ENCODE results near the gene CNGA1. TPM values are rescaled to one million over a fixed set of nuclear protein-coding genes. Genes with fewer than 3 reads are reported as not detected.
"Not testable (repeated sequence)": the region's sequence is repeated elsewhere in the genome, so short reads cannot be mapped to it uniquely, and the experiment has no call there.

Gene CNGA1
- total and polyA plus RNA-seq, 2 donors (not counting 3 experiments of a cell fraction or from before 2014, with no cell fraction given): not detected

- BruUV-seq (replicated peaks): no TSS peak
- Histone ChIP-seq H3K27ac (ENCODE audit: insufficient read depth, low read depth, low read length) (no peak overlapping the region), H3K9ac (replicated peaks; ENCODE audit: extremely low read depth, insufficient read depth, low read length) (no peak overlapping the region), H3K9me3 (replicated peaks; ENCODE audit: control insufficient read depth, insufficient read depth, low read length) (no peaks in the 10 kb centered on the region), H2AFZ (ENCODE audit: low read depth, low read length) (no peak overlapping the region), H3K79me2 (ENCODE audit: control insufficient read depth, insufficient read depth, low read length) (no peaks in the 10 kb centered on the region), H3K4me3 (replicated peaks in 1 of 3; ENCODE audit: insufficient read depth in 1 of 3, low read depth in 1 of 3, low read length in 3 of 3) (no peak overlapping the region), H3K4me1 (ENCODE audit: control insufficient read depth, extremely low read depth, insufficient read depth, low read length) (no peaks in the 10 kb centered on the region), H3K9me1 (replicated peaks; ENCODE audit: control insufficient read depth, extremely low read depth, insufficient read depth, low read length) (no peaks in the 10 kb centered on the region), H3K4me2 (ENCODE audit: insufficient read depth, low read length) (no peak overlapping the region), H3K36me3 (ENCODE audit: control insufficient read depth in 2 of 2, extremely low read depth in 1 of 2, insufficient read depth in 2 of 2, low read length in 2 of 2) (no peaks in the 10 kb centered on the region), H4K20me1 (replicated peaks; ENCODE audit: control insufficient read depth, extremely low read depth, insufficient read depth, low read length) (no peaks in the 10 kb centered on the region), H3K27me3 (ENCODE audit: control insufficient read depth in 2 of 2, insufficient read depth in 2 of 2, low read length in 2 of 2) (no peaks in the 10 kb centered on the region)
- DNase-seq (ENCODE audit: low read depth, low spot score): no peak
- dilution Hi-C loops (cut with MboI; ENCODE audit: extremely low pct_ligation_motif_present, low sequenced_read_pairs): no loop called here
- FAIRE-seq: no peak
- POLR2A ChIA-PET: no interaction called here
- CTCF ChIA-PET: no interaction called here
- no peak for TF ChIP-seq JUN (IDR thresholded peaks at IDR 0.05; ENCODE audit: borderline replicate concordance, insufficient read depth, insufficient read length, low read depth)
- no peak for TF ChIP-seq MAX (IDR thresholded peaks at IDR 0.05; ENCODE audit: insufficient read depth, insufficient read length)
- no peak for TF ChIP-seq EZH2 (IDR thresholded peaks at IDR 0.05; ENCODE audit: borderline replicate concordance, low read depth, low read length, severe bottlenecking)
- TF ChIP-seq CTCF (IDR thresholded peaks at IDR 0.05; ENCODE audit: extremely low read depth in 1 of 2, insufficient read depth in 1 of 2, low read depth in 1 of 2, low read length in 2 of 2): no peak
- no peak for TF ChIP-seq POLR2AphosphoS5 (IDR thresholded peaks at IDR 0.05; ENCODE audit: insufficient read depth, low read depth, low read length)
- no peak for TF ChIP-seq FOS (IDR thresholded peaks at IDR 0.05; ENCODE audit: borderline replicate concordance, insufficient read depth, low read length)
- TF ChIP-seq MYC (IDR thresholded peaks at IDR 0.05; ENCODE audit: low read depth, low read length): no peak
- no peak for TF ChIP-seq GATA2 (IDR thresholded peaks at IDR 0.05; ENCODE audit: insufficient read depth, insufficient read length, low read depth, low read length)
- no peak for TF ChIP-seq POLR2A (IDR thresholded peaks at IDR 0.05; ENCODE audit: low read depth, low read length)
- intact Hi-C loops (cut with micrococcal nuclease): no loop called here
Measured at GRCh38 chr4:47996021-47996420, 20.5 kb downstream of the CNGA1 start.

- H3K27me3 ChIP-seq (ENCODE audit: control insufficient read depth in 2 of 2, insufficient read depth in 2 of 2, low read length in 2 of 2); H3K4me3 ChIP-seq (replicated peaks in 1 of 3; ENCODE audit: insufficient read depth in 1 of 3, low read depth in 1 of 3, low read length in 3 of 3); dilution Hi-C loops (cut with MboI; ENCODE audit: extremely low pct_ligation_motif_present, low sequenced_read_pairs); H3K9me3 ChIP-seq (replicated peaks; ENCODE audit: control insufficient read depth, insufficient read depth, low read length); H3K79me2 ChIP-seq (ENCODE audit: control insufficient read depth, insufficient read depth, low read length); H4K20me1 ChIP-seq (replicated peaks; ENCODE audit: control insufficient read depth, extremely low read depth, insufficient read depth, low read length); H3K4me1 ChIP-seq (ENCODE audit: control insufficient read depth, extremely low read depth, insufficient read depth, low read length); H3K4me2 ChIP-seq (ENCODE audit: insufficient read depth, low read length); BruUV-seq (replicated peaks); H3K9ac ChIP-seq (replicated peaks; ENCODE audit: extremely low read depth, insufficient read depth, low read length); H3K36me3 ChIP-seq (ENCODE audit: control insufficient read depth in 2 of 2, extremely low read depth in 1 of 2, insufficient read depth in 2 of 2, low read length in 2 of 2); DNase-seq (ENCODE audit: low read depth, low spot score); H2AFZ ChIP-seq (ENCODE audit: low read depth, low read length); POLR2A ChIA-PET; FAIRE-seq; H3K9me1 ChIP-seq (replicated peaks; ENCODE audit: control insufficient read depth, extremely low read depth, insufficient read depth, low read length); intact Hi-C loops (cut with micrococcal nuclease); H3K27ac ChIP-seq (ENCODE audit: insufficient read depth, low read depth, low read length): not testable (repeated sequence)
- CTCF ChIA-PET: interaction anchor here (0.8 kb wide), 1 partner anchor 87 kb away, joined by 3 read pairs; no protein-coding TSS in a partner anchor
Measured at GRCh38 chr4:47992475-47992874, 24.0 kb downstream of the CNGA1 start.
